ENCODE data around the gene TLR4.

Gene TLR4

GRCh38 chr9:117746263-117746662 is 42.1 kb downstream of the TLR4 start:
- no peak for FAIRE-seq

- FAIRE-seq: no peak
Measured at GRCh38 chr9:117747386-117747970, 43.3 kb downstream of the TLR4 start.

GRCh38 chr9:117750401-117750800 is 46.2 kb downstream of the TLR4 start:
- FAIRE-seq: no peak

- FAIRE-seq: no peak
Measured at GRCh38 chr9:117752894-117753293, 48.7 kb downstream of the TLR4 start.

- FAIRE-seq: no peak
Measured at GRCh38 chr9:117757561-117758190, 53.5 kb downstream of the TLR4 start.

- FAIRE-seq: no peak
Measured at GRCh38 chr9:117763314-117763713, 59.1 kb downstream of the TLR4 start.

- no peak for FAIRE-seq
Measured at GRCh38 chr9:117768750-117769395, 64.7 kb downstream of the TLR4 start.

- no peak for FAIRE-seq
Measured at GRCh38 chr9:117771136-117771535, 66.9 kb downstream of the TLR4 start.

- no peak for FAIRE-seq
Measured at GRCh38 chr9:117772960-117773359, 68.8 kb downstream of the TLR4 start.
